Fibroblast of the aortic adventitia (primary cell): ENCODE measurements around the gene SPPL3. TPM values are rescaled to one million over a fixed set of nuclear protein-coding genes. Genes with fewer than 3 reads are reported as not detected.

ENCODE experiments used
- DNase-seq: peaks from one replicate; pipeline ENCODE4 v3.0.0-alpha.2; 2010; ENCODE audit warnings: low read depth
- H3K4me3 ChIP-seq: 2 replicates; pipeline ENCODE4 v1.5.1; 2011; ENCODE audit warnings: low read depth, mild to moderate bottlenecking, control low read depth, low read length, moderate library complexity
- total RNA-seq: library from RNA; depleted of rRNA; stranded (reverse); fragments of >200 nt; gene quantifications from 2 replicates; pipeline ENCODE4 v1.2.3, GENCODE V29; 2012; ENCODE audit warnings: low replicate concordance
- TF ChIP-seq, protein P1 (sequence below): IDR thresholded peaks from 2 replicates; pipeline ENCODE4 v1.5.1; 2011; ENCODE audit warnings: mild to moderate bottlenecking, low read length, control low read depth, inconsistent platforms; ENCODE audit not compliant: insufficient read depth

SPPL3 gene
- total RNA-seq, 1 donor, result 18.3 TPM

- TF ChIP-seq, protein P1, sequence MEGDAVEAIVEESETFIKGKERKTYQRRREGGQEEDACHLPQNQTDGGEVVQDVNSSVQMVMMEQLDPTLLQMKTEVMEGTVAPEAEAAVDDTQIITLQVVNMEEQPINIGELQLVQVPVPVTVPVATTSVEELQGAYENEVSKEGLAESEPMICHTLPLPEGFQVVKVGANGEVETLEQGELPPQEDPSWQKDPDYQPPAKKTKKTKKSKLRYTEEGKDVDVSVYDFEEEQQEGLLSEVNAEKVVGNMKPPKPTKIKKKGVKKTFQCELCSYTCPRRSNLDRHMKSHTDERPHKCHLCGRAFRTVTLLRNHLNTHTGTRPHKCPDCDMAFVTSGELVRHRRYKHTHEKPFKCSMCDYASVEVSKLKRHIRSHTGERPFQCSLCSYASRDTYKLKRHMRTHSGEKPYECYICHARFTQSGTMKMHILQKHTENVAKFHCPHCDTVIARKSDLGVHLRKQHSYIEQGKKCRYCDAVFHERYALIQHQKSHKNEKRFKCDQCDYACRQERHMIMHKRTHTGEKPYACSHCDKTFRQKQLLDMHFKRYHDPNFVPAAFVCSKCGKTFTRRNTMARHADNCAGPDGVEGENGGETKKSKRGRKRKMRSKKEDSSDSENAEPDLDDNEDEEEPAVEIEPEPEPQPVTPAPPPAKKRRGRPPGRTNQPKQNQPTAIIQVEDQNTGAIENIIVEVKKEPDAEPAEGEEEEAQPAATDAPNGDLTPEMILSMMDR, result no peak
- H3K4me3 ChIP-seq, result no peak overlapping the region
- DNase-seq, result no peak
Measured at GRCh38 chr12:120879102-120879501, 25.1 kb downstream of the SPPL3 start.

DNA sequence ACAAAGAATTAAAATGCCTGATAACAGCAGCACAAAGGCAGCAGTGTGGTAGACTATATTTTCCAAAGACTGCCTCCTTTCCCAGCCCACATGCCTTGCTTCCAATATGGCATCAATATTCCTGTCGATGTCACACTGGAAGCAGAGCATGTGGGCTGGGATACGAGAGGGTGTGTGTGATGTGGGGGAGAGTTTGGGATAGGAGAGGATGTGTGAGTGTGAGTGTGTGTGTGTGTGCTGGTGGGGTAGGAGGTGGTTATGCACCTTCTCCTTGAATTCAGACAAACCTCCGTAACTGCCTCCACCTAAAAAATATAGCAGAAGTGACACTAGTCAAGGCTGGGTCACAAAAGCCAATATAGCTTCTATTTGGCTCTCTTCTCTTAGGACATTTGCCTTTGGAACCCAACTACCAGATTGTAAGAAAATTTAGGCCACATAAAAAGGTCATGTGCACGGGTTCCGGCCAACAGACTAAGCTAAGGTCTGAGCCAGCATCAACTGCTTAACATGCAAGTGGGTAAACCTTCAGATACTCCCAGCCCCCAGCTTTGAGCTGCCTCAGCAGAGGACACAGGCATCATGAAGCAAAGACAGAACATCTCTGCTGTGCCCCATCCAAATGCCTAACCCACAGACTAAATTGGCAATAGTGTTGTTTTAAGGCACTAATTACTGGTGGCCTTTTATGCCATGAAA lies 29.5 kb downstream of the SPPL3 start:
- DNase-seq, result no peak
- H3K4me3 ChIP-seq, result no peak overlapping the region
- TF ChIP-seq, protein P1, result no peak

- no peak for DNase-seq
- TF ChIP-seq, protein P1, result no peak
- no peak overlapping the region for H3K4me3 ChIP-seq
Measured at GRCh38 chr12:120873226-120873625, 30.9 kb downstream of the SPPL3 start.

GRCh38 chr12:120872487-120872886 lies 31.7 kb downstream of the SPPL3 start:
- no peak overlapping the region for H3K4me3 ChIP-seq
- TF ChIP-seq, protein P1, result no peak
- DNase-seq, result no peak

GRCh38 chr12:120870415-120870814 lies 33.7 kb downstream of the SPPL3 start:
- H3K4me3 ChIP-seq, result no peak overlapping the region
- TF ChIP-seq, protein P1, result no peak
- no peak for DNase-seq

DNA sequence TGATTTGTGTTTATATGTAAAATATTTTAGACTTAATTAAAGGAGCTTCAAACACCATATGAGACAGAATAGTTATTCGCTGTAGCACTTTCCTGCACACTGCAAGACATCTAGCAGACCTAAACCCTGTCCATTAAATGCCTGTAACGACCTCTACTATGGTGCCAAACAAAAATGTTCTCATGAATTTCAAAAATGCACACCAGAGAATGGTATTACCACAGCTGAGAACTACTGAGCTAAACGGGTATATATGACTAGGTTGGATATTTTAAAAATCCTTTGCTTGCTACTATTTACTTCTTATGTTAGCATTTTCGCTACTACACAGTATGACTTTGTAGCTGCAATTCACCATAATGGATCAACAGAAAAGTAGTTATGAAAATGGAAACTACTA lies 34.8 kb downstream of the SPPL3 start:
- DNase-seq, result no peak
- TF ChIP-seq, protein P1, result no peak
- H3K4me3 ChIP-seq, result no peak overlapping the region

DNA sequence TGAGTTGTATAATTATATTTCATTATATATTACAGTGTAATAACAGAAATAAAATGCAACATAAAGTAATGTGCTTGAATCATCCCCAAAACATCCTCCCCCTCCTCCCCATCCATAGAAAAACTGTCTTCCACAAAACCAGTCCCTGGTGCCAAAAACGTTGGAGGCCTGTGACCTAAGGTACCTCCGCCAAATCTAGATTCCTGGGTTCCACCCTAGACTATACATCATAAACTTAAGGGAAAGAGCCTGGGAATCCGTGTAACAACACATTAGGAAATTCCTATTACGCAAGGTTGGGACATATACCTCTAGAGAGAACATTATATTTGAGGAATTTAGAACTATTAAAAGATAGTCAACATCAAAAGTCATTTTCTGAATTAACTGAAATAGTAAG lies 38.0 kb downstream of the SPPL3 start:
- no peak overlapping the region for H3K4me3 ChIP-seq
- TF ChIP-seq, protein P1, result no peak
- DNase-seq, result peak; percentile 75
